GM12873 (cell line): ENCODE results near the gene HECTD4.

Experiments used
- CTCF ChIP-seq: IDR thresholded peaks from 2 replicates; pipeline ENCODE4 v1.5.1; 2012; ENCODE audit warnings: low read depth, mild to moderate bottlenecking, moderate library complexity, low read length, control low read depth; ENCODE audit not compliant: insufficient read depth; ENCODE audit errors: missing control alignments

HECTD4 gene

GRCh38 chr12:112121780-112122565 is 260.3 kb downstream of the HECTD4 start:
- no peak for TF ChIP-seq CTCF

- no peak for TF ChIP-seq CTCF
Observed at GRCh38 chr12:112117685-112118084, 264.5 kb downstream of the HECTD4 start.

- TF ChIP-seq CTCF: no peak
Observed at GRCh38 chr12:112116232-112117060, 265.8 kb downstream of the HECTD4 start.

GRCh38 chr12:112115259-112116045 is 266.8 kb downstream of the HECTD4 start:
- no peak for TF ChIP-seq CTCF

- TF ChIP-seq CTCF: no peak
Observed at GRCh38 chr12:112112409-112113133, 269.7 kb downstream of the HECTD4 start.

GRCh38 chr12:112111931-112112330 is 270.3 kb downstream of the HECTD4 start:
- TF ChIP-seq CTCF: no peak
